GM23248 (cell line): ENCODE measurements around the gene MSRB2. TPM values are rescaled to one million over a fixed set of nuclear protein-coding genes. Genes with fewer than 3 reads are reported as not detected.

ENCODE experiments used
- DNase-seq: peaks from one replicate; pipeline ENCODE4 v3.0.0-alpha.2; 2015
- H2AFZ ChIP-seq: fragments of 200-600 bp; sonication (generic); 2 replicates; pipeline ENCODE4 v1.6.1; 2016; ENCODE audit warnings: antibody characterized with exemption
- H3F3A ChIP-seq: fragments of 200-600 bp; sonication (generic); 2 replicates; pipeline ENCODE4 v1.6.1; 2016; ENCODE audit warnings: mild to moderate bottlenecking, antibody characterized with exemption, mixed run types; ENCODE audit not compliant: insufficient read depth
- H3K27ac ChIP-seq: fragments of 200-600 bp; sonication (generic); 2 replicates; pipeline ENCODE4 v1.5.1; 2016; ENCODE audit warnings: mild to moderate bottlenecking
- H3K27me3 ChIP-seq: fragments of 200-600 bp; sonication (generic); replicated peaks from 2 replicates; pipeline ENCODE4 v1.6.1; 2016; ENCODE audit warnings: mild to moderate bottlenecking; ENCODE audit not compliant: insufficient read depth
- H3K36me3 ChIP-seq: fragments of 200-600 bp; sonication (generic); 2 replicates; pipeline ENCODE4 v1.6.1; 2016; ENCODE audit warnings: low read depth, mild to moderate bottlenecking
- H3K4me1 ChIP-seq: fragments of 200-600 bp; sonication (generic); 2 replicates; pipeline ENCODE4 v1.6.1; 2016; ENCODE audit warnings: mild to moderate bottlenecking; ENCODE audit not compliant: insufficient read depth
- H3K4me2 ChIP-seq: fragments of 200-600 bp; sonication (generic); one replicate; pipeline ENCODE4 v1.6.1; 2016; ENCODE audit warnings: mild to moderate bottlenecking; ENCODE audit not compliant: unreplicated experiment
- H3K4me3 ChIP-seq: fragments of 200-600 bp; sonication (generic); 2 replicates; pipeline ENCODE4 v1.5.1; 2016; ENCODE audit warnings: mild to moderate bottlenecking
- H3K79me2 ChIP-seq: fragments of 200-600 bp; sonication (generic); 2 replicates; pipeline ENCODE4 v1.6.1; 2016; ENCODE audit warnings: mild to moderate bottlenecking; ENCODE audit not compliant: insufficient read depth
- H3K9ac ChIP-seq: fragments of 200-600 bp; sonication (generic); 2 replicates; pipeline ENCODE4 v1.6.1; 2016; ENCODE audit warnings: mild to moderate bottlenecking
- H3K9me2 ChIP-seq: fragments of 200-600 bp; sonication (generic); 2 replicates; pipeline ENCODE4 v1.6.1; 2016; ENCODE audit warnings: mixed run types, mild to moderate bottlenecking, moderate library complexity; ENCODE audit not compliant: insufficient read depth
- H3K9me3 ChIP-seq: fragments of 200-600 bp; sonication (generic); one replicate; pipeline ENCODE4 v1.6.1; 2017; ENCODE audit warnings: low read depth
- H4K20me1 ChIP-seq: fragments of 200-600 bp; sonication (generic); 2 replicates; pipeline ENCODE4 v1.6.0; 2016; ENCODE audit not compliant: insufficient read depth
- EZH2 ChIP-seq: fragments of 200-600 bp; sonication (generic); IDR thresholded peaks from 2 replicates; pipeline ENCODE4 v1.6.1; 2018; ENCODE audit warnings: antibody characterized with exemption, mild to moderate bottlenecking; ENCODE audit not compliant: insufficient read depth, poor library complexity, severe bottlenecking
- EZH2phosphoT487 ChIP-seq: fragments of 200-600 bp; sonication (generic); IDR thresholded peaks from 2 replicates; pipeline ENCODE4 v1.6.1; 2018; ENCODE audit warnings: antibody characterized with exemption, moderate library complexity, mild to moderate bottlenecking, low read depth; ENCODE audit not compliant: insufficient read depth
- WGBS, 2 experiments: methylation state at CpG; one replicate each; pipeline ENCODE4 v1.1.6; 2015 to 2017; ENCODE audit warnings: low lambda C conversion rate in 2 of 2, low coverage in 1 of 2; ENCODE audit errors: missing lambda C conversion rate in 2 of 2; 5-methylcytosine and 5-hydroxymethylcytosine counted together
- in situ Hi-C: fragments of 300-500 bp; cut with MboI; formaldehyde crosslinking; loops from 2 replicates; pipeline ENCODE4 v1.15.0; 2020
- polyA plus RNA-seq: library from polyadenylated mRNA; unstranded; fragments of >200 nt; fragmentation: Nextera tagmentation; extraction: Ambion mirVana; gene quantifications from 2 replicates; pipeline ENCODE4 v1.2.1, GENCODE V29; 2016
- total RNA-seq: library from RNA; depleted of rRNA; stranded (reverse); fragments of >200 nt; shearing (Covaris generic); gene quantifications from 2 replicates; pipeline ENCODE4 v1.2.3, GENCODE V29; 2014

Gene MSRB2
- total and polyA plus RNA-seq, 2 experiments from 2014 or later, result 25.0 to 69.5 TPM

- Histone ChIP-seq H3K4me1 (no peaks in the 10 kb centered on the region), H3K36me3 (peaks cover 22% of the 10 kb centered on the region), H3K9me3 (no peaks in the 10 kb centered on the region), H4K20me1 (no peaks in the 10 kb centered on the region), H3K79me2 (no peaks in the 10 kb centered on the region), H3K27ac (no peak overlapping the region), H2AFZ (no peak overlapping the region), H3K9ac (no peak overlapping the region), H3K4me3 (no peak overlapping the region), H3F3A (no peaks in the 10 kb centered on the region), H3K4me2 (no peak overlapping the region), H3K27me3 (no peaks in the 10 kb centered on the region), H3K9me2 (no peaks in the 10 kb centered on the region)
- TF ChIP-seq EZH2phosphoT487 (no peak), EZH2 (no peak)
- in situ Hi-C loops, result no loop called here
- DNase-seq, result no peak
- WGBS, 2 experiments, result 92 to 98% methylated on average over 2 of the region's 2 CpGs
Observed at GRCh38 chr10:23111517-23112286, 16.3 kb downstream of the MSRB2 start.

GRCh38 chr10:23114228-23114850, 19.0 kb downstream of the MSRB2 start:
- Histone ChIP-seq H3K27ac (no peak overlapping the region), H3K9ac (no peak overlapping the region), H3K27me3 (no peaks in the 10 kb centered on the region), H3K9me3 (no peaks in the 10 kb centered on the region), H3K4me1 (no peaks in the 10 kb centered on the region), H3K9me2 (no peaks in the 10 kb centered on the region), H2AFZ (no peak overlapping the region), H3K4me2 (no peak overlapping the region), H3K4me3 (no peak overlapping the region), H3F3A (no peaks in the 10 kb centered on the region), H3K36me3 (peaks cover 25% of the 10 kb centered on the region), H4K20me1 (no peaks in the 10 kb centered on the region), H3K79me2 (no peaks in the 10 kb centered on the region)
- 98 to 100% methylated on average over 7 of the region's 7 CpGs for WGBS, 2 experiments
- in situ Hi-C loops, result no loop called here
- no peak for TF ChIP-seq EZH2phosphoT487
- TF ChIP-seq EZH2, result no peak
- no peak for DNase-seq

DNA sequence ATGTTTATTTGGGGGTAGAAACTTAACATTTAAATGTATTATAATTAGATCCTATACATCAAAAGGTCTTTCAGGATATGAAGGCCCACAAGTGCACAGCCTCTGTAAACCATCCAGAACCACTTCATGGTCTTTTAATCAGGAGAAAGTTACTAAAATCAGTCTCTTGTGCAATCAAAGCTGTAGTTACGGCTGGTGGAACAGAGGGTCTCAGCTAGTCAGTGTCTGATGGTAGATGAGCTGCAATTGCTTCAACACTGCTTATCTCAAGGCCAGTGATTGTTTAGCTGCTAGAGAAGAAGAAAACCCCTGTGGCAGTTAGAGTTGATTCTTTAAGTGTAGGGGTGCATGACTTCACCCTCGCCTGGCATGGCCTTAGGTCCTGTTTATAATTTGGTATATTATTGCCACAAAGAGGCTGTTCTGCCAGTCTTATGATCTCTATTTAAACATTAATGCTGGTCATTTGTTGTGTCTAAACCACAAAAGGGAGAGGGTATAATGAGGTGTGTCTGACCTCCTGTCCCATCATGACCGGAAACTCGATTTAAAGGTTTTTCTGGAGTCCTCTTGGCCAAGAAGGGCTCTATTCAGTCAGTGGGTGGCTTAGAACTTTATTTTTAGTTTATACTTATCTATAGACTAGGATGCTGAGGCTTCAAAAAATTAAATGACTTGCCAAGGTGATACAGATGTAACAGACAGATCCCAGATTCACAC, 21.3 kb downstream of the MSRB2 start:
- in situ Hi-C loops, result no loop called here
- H3K27me3 ChIP-seq, result no peaks in the 10 kb centered on the region
- no peak overlapping the region for H3K27ac ChIP-seq
- no peak for TF ChIP-seq EZH2
- TF ChIP-seq EZH2phosphoT487, result no peak
- 87% methylated on average over 4 of the region's 4 CpGs for WGBS, 2 experiments
- no peak overlapping the region for H3K4me3 ChIP-seq
- H2AFZ ChIP-seq, result no peak overlapping the region
- DNase-seq, result no peak
- no peaks in the 10 kb centered on the region for H3K9me2 ChIP-seq
- no peaks in the 10 kb centered on the region for H3K79me2 ChIP-seq
- no peaks in the 10 kb centered on the region for H3F3A ChIP-seq
- no peaks in the 10 kb centered on the region for H4K20me1 ChIP-seq
- no peaks in the 10 kb centered on the region for H3K4me1 ChIP-seq
- peaks cover 14% of the 10 kb centered on the region; the same call in 1 of the 2 replicates for H3K36me3 ChIP-seq
- no peaks in the 10 kb centered on the region for H3K9me3 ChIP-seq
- no peak overlapping the region for H3K9ac ChIP-seq
- no peak overlapping the region for H3K4me2 ChIP-seq

- Histone ChIP-seq H3F3A (no peaks in the 10 kb centered on the region), H4K20me1 (no peaks in the 10 kb centered on the region), H3K27ac (no peak overlapping the region), H3K9me2 (no peaks in the 10 kb centered on the region), H3K27me3 (no peaks in the 10 kb centered on the region), H3K4me3 (no peak overlapping the region), H3K4me2 (no peak overlapping the region), H3K9me3 (no peaks in the 10 kb centered on the region), H2AFZ (no peak overlapping the region), H3K9ac (no peak overlapping the region), H3K36me3 (peaks cover 8% of the 10 kb centered on the region; the same call in 1 of the 2 replicates), H3K79me2 (no peaks in the 10 kb centered on the region), H3K4me1 (no peaks in the 10 kb centered on the region)
- no peak for TF ChIP-seq EZH2
- no peak for TF ChIP-seq EZH2phosphoT487
- no peak for DNase-seq
- 66 to 68% methylated on average over 11 of the region's 11 CpGs for WGBS, 2 experiments
- in situ Hi-C loops, result no loop called here
Observed at GRCh38 chr10:23120001-23120934, 24.9 kb downstream of the MSRB2 start.
